Measurements from ENCODE around the gene VPS4B.

GRCh38 chr18:63454497-63454896 lies 32.2 kb upstream of the VPS4B start:
- TF ChIP-seq CTCF (IDR thresholded peaks at IDR 0.05) = no peak
- TF ChIP-seq POLR2A (IDR thresholded peaks at IDR 0.05) = no peak
- no peak for TF ChIP-seq EP300 (IDR thresholded peaks at IDR 0.05)

All from ovary (tissue), 3 donors.